Renal cortical epithelial cell (primary cell): Measurements from ENCODE around the gene P2RX5. TPM values are rescaled to one million over a fixed set of nuclear protein-coding genes. Genes with fewer than 3 reads are reported as not detected.

Experiments
- DNase-seq: peaks from one replicate; pipeline ENCODE4 v3.0.0-alpha.2; 2011; ENCODE audit warnings: low read depth
- total RNA-seq: library from RNA; depleted of rRNA; stranded (reverse); fragments of >200 nt; gene quantifications from 2 replicates; pipeline ENCODE4 v1.2.3, GENCODE V29; 2014

The P2RX5 gene
- total RNA-seq, 1 donor from 2014 or later = 2.9 TPM

DNA sequence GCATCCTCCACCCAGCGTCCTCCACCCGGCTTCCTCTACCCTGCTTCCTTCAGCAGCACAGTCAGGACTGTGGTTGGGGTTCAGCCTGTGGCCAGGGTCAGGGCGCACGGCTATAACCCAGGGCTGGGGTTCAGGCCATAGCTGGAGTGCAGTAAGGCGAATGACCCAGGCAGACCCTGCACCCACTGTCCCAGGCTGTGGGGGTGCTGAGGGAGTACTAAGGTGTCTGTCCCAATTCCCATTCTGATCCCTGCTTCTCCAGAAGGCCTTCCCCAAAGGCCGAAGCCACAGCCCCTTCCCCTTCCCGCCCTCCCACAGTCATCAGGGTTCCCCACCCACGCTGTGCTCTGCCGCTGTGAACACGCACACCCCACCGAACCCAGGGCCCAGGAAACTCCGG, 14.9 kb downstream of the P2RX5 start:
- DNase-seq = no peak

GRCh38 chr17:3679531-3680126, 16.3 kb downstream of the P2RX5 start:
- no peak for DNase-seq

DNA sequence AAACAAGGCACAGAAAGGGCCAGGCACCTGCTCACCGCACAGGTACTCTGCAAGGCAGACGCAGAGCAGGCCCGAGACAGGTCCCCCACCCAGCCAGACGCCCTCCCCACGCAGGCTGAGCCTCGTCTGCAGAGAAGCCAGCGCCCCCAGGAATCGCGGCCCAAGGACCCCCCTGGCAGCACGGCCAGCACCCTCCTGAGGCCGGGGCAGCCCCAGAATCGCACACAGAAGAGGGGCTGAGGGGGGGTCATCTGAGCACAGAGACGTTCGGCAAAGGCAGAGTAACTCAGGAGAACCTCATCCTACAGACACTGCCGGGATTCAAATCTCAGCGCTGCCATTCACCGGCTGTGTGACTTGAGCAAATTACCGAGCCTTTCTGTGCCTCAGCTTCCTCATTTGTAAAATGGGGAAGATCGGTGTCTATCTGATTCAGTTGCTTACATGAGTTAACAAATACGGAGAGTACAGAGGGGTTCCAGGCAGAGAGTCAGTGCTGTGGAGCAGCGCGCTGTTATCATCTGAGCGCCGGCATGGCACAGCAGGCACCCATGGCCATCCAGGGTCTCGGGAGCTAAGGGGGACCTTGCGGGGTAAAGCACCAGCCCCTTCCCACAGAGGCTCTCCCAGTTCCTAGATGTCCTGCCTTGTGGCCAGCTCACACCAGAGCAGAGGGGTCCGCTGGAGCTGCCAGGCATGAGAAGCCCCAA, 17.0 kb downstream of the P2RX5 start:
- no peak for DNase-seq

DNA sequence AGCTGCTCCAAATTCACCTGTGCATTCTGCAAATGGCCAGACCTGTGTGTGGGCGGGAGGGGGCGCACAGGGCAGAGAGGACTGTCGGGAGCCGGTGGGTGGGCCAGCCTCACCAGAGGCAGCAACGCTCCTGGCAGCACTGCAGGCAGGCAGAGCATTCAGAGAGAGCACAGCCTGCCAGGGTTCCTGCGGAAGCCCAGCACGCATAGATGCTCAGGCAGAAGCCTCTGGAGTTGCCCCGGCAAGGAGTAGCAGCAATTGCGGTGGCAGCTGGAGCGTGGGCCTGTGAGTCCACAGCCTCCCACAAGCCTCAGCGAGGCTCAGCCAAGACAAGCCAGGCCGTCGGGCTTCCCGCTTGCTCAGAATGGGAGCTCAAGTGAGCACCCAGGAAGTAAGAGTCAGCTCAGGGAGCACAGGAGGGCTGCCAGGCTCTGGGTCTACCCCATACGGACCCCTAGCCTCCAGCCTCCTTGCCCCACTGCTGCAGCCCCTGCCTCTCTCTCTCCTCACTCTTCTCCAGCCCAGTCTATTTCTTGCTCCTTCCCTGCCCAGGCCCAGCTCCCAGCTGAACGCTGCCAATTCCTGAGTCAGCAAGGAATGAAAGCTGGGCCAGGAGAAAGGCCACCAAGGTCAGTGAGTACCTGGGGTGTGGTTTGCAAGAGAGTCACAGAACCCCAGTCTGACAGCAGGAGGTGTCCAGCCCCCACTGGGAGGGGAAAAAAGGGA, 17.7 kb downstream of the P2RX5 start:
- DNase-seq = peak; percentile 33

GRCh38 chr17:3675886-3676285, 20.1 kb downstream of the P2RX5 start:
- DNase-seq = no peak

GRCh38 chr17:3672571-3672970, 23.4 kb downstream of the P2RX5 start:
- DNase-seq = no peak

DNA sequence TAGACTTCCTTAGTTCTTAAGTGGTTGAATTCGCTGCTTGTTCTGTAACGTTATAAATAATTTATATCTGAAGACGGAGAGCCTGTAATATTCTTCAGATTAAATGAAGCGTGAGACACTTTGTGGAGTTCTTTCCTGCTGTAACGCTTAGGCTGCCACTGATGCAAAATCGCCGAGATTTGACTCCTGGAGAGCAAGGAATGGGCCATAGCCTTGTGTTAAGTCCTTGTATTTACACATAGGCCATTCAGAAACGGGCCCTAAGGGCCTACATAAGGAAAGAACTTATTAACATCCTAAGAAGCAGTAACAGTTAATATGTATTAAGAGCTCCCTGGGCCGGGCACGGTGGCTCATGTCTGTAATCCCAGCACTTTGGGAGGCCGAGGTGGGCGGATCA, 26.4 kb downstream of the P2RX5 start:
- peak; percentile 61 for DNase-seq

DNA sequence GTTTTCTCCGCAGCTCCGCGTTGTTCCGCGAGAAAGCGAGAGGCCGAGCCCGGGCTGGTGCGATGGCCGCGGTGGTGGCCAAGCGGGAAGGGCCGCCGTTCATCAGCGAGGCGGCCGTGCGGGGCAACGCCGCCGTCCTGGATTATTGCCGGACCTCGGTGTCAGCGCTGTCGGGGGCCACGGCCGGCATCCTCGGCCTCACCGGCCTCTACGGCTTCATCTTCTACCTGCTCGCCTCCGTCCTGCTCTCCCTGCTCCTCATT, 26.9 kb downstream of the P2RX5 start:
- DNase-seq = no peak

DNA sequence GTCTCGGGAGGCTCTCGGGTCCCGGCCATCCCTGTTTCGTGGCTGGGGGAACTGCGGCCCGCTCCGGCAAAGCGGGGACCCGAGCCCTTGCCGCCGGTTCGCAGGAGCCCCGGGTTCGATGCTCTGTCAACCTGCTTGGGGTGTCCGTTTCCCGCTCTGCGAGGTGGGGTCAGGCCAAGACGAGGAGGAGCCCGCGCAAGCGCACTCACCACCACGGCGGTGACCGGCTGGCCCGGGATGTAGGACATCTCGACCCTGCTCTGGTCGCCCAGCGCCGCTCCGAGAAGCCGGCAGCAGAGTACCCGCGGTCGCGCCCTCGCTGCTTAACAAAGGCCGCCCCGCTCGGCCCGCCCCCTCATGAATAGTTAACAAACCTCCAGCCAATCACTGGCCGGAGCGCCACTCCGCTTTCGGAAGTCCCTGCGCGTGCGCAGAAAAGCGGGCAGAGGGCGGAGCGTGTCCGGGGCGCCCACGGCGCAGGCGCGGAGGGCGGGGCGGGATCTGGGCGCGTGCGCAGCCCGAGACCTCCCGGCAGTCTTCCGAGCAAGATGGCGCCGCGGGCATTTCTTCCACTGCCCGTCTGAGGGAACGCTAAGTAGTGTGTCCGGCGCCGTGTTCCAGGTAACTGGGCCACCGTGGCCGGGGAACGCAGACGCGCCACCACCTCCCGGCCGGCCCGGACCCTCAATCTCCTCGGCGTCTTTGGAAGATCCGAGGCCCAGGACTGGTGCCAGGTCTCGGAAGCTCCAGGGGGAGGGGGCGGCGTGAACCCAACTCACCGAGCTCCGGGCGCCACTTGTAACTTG, 27.5 kb downstream of the P2RX5 start, which contains the start of the genes EMC6 and TAX1BP3:
Gene EMC6 (plus strand): TSS at position 534 of the 806 bp plus-strand sequence. CDS start 335 bp downstream, outside the sequence.
Gene TAX1BP3 (minus strand): TSS at position 300 of the 806 bp plus-strand sequence. CDS start 52 bp downstream, at position 248.
- peak; percentile 88 for DNase-seq

GRCh38 chr17:3667366-3668278, 28.3 kb downstream of the P2RX5 start:
- DNase-seq = peak; percentile 74

GRCh38 chr17:3666516-3666915, 29.4 kb downstream of the P2RX5 start:
- no peak for DNase-seq

GRCh38 chr17:3665834-3666233, 30.1 kb downstream of the P2RX5 start:
- no peak for DNase-seq

- DNase-seq = no peak
Observed at GRCh38 chr17:3663102-3664011, 32.6 kb downstream of the P2RX5 start.

- no peak for DNase-seq
Observed at GRCh38 chr17:3660311-3660891, 35.6 kb downstream of the P2RX5 start.

GRCh38 chr17:3659541-3660111, 36.3 kb downstream of the P2RX5 start:
- peak; percentile 56 for DNase-seq

DNA sequence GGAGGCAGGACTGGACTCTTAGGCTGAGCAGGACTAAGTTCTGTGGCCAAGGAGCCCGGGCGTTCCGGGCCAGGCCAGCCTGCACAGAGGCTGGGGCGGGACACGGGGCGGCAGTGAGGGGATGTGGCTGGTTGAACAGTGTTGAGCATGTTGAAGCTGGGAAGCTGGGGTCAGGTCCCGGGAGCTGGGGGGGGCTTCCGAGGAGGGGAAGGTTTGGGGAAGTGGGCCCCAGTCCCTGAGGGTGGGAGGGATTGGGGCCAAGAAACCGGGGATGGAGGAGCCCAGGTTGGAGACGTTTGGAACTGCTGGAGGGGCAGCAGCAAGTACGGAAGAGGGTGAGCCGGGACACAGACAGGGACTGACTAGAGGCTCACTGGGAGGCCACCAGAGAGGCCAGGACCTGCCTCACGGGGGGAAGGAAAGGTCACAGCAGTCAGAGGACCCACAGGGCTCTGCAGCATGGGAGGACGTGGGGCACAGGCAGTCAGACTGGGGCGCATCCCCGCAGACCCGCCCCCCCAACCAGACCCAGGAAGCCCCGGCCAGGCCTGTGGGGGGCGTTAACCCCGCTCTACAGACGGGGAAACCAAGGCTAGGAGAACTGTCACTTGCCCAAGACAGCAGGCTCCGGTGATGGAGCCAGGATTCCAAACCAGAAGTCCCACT, 37.0 kb downstream of the P2RX5 start:
- DNase-seq = no peak

GRCh38 chr17:3657874-3658783, 37.8 kb downstream of the P2RX5 start:
- no peak for DNase-seq

DNA sequence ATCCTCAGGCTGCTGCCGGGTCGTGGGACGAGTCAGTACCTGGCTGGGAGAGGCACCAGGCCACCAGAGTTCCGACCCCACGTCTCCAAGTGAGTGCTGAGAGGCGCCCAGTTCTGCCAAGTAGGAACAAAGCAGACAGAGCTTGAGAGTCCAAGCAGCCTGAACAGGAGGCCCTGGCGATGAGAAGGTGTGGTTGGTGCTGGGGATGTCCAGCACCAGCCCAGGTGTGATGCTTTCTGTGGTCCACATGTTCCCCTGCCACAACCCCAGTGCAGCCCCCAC, 38.4 kb downstream of the P2RX5 start:
- no peak for DNase-seq
